CD14-positive monocyte (primary cell): Measurements from ENCODE around the gene SEC14L2. TPM values are rescaled to one million over a fixed set of nuclear protein-coding genes. Genes with fewer than 3 reads are reported as not detected.

Source experiments
- DNase-seq, 3 donors: peaks; one replicate each; pipeline ENCODE4 v3.0.0-alpha.2; 2011 to 2022
- H2AFZ ChIP-seq: 2 replicates; pipeline ENCODE4 v1.6.0; 2012; ENCODE audit warnings: mild to moderate bottlenecking, low read depth, low read length, inconsistent platforms; ENCODE audit not compliant: insufficient read depth, poor library complexity, severe bottlenecking
- H3K27ac ChIP-seq, 2 donors: 1 replicate in 1 of 2; 2 replicates in 1 of 2; pipeline ENCODE4 v1.5.1; 2012 to 2013; ENCODE audit warnings: low read length in 2 of 2, control low read depth in 1 of 2, inconsistent platforms in 1 of 2, low read depth in 1 of 2, mild to moderate bottlenecking in 1 of 2
- H3K27me3 ChIP-seq, 2 donors: one replicate each; pipeline versions ENCODE4 v1.6.0 to v1.6.1; 2011 to 2013; ENCODE audit warnings: low read length in 2 of 2; ENCODE audit not compliant: control insufficient read depth in 2 of 2, insufficient read depth in 2 of 2
- H3K36me3 ChIP-seq, 2 donors: replicated peaks in 1 of 2; 1 replicate in 1 of 2; 2 replicates in 1 of 2; pipeline versions ENCODE4 v1.5.1 to v1.6.1; 2012 to 2013; ENCODE audit warnings: low read length in 2 of 2, control low read depth in 1 of 2, inconsistent platforms in 1 of 2, mild to moderate bottlenecking in 1 of 2; ENCODE audit not compliant: insufficient read depth in 2 of 2, control insufficient read depth in 1 of 2
- H3K4me1 ChIP-seq, 2 donors: 1 replicate in 1 of 2; 2 replicates in 1 of 2; pipeline versions ENCODE4 v1.5.1 to v1.6.1; 2012 to 2013; ENCODE audit warnings: low read length in 2 of 2, control low read depth in 1 of 2, inconsistent platforms in 1 of 2, mild to moderate bottlenecking in 1 of 2, moderate library complexity in 1 of 2; ENCODE audit not compliant: insufficient read depth in 2 of 2, control insufficient read depth in 1 of 2
- H3K4me2 ChIP-seq: replicated peaks from 2 replicates; pipeline ENCODE3; 2012; ENCODE audit warnings: low read length, moderate library complexity, mild to moderate bottlenecking; ENCODE audit not compliant: poor library complexity, severe bottlenecking; ENCODE audit errors: extremely low read depth
- H3K4me3 ChIP-seq, 3 experiments: fragments of 200-600 bp in 1 of 3; sonication (generic) in 1 of 3; replicated peaks in 1 of 3; 1 replicate in 2 of 3; 2 replicates in 1 of 3; pipeline ENCODE4 v1.5.1; 2011 to 2013; ENCODE audit warnings: low read length in 3 of 3, mild to moderate bottlenecking in 3 of 3, control low read depth in 2 of 3, low read depth in 2 of 3, inconsistent platforms in 1 of 3, moderate library complexity in 1 of 3
- H3K79me2 ChIP-seq: 2 replicates; pipeline ENCODE4 v1.6.0; 2012; ENCODE audit warnings: mild to moderate bottlenecking, control low read depth, inconsistent platforms, low read length, moderate library complexity; ENCODE audit not compliant: insufficient read depth
- H3K9ac ChIP-seq: 2 replicates; pipeline ENCODE4 v1.6.0; 2017; ENCODE audit warnings: low read length, mild to moderate bottlenecking; ENCODE audit not compliant: insufficient read depth, poor library complexity, severe bottlenecking
- H3K9me3 ChIP-seq, 2 donors: replicated peaks in 1 of 2; 1 replicate in 1 of 2; 2 replicates in 1 of 2; pipeline versions ENCODE4 v1.5.1 to v1.6.1; 2012 to 2013; ENCODE audit warnings: low read length in 2 of 2, control low read depth in 1 of 2; ENCODE audit not compliant: control insufficient read depth in 1 of 2, insufficient read depth in 1 of 2
- H4K20me1 ChIP-seq: 2 replicates; pipeline ENCODE4 v1.6.0; 2012; ENCODE audit warnings: mild to moderate bottlenecking, low read length, control low read depth, moderate library complexity; ENCODE audit not compliant: insufficient read depth
- H3K27ac Mint-ChIP-seq, 7 donors: one replicate each; pipeline ENCODE4 v1.8.0; 2020; ENCODE audit warnings: mild to moderate bottlenecking in 7 of 7, mixed read lengths in 7 of 7, moderate library complexity in 6 of 7, inconsistent platforms in 2 of 7
- H3K27me3 Mint-ChIP-seq, 3 donors: one replicate each; pipeline ENCODE4 v1.8.0; 2021 to 2022; ENCODE audit warnings: low read depth in 3 of 3, mild to moderate bottlenecking in 3 of 3, mixed read lengths in 3 of 3, moderate library complexity in 3 of 3, inconsistent platforms in 1 of 3
- H3K36me3 Mint-ChIP-seq, 2 donors: one replicate each; pipeline ENCODE4 v1.8.0; 2020; ENCODE audit warnings: mixed read lengths in 2 of 2, inconsistent platforms in 1 of 2, mild to moderate bottlenecking in 1 of 2
- H3K4me1 Mint-ChIP-seq: one replicate; pipeline ENCODE4 v1.8.0; 2020; ENCODE audit warnings: mild to moderate bottlenecking, mixed read lengths
- H3K4me3 Mint-ChIP-seq, 2 donors: one replicate each; pipeline ENCODE4 v1.8.0; 2020; ENCODE audit warnings: mild to moderate bottlenecking in 2 of 2, mixed read lengths in 2 of 2, moderate library complexity in 1 of 2
- H3K9me3 Mint-ChIP-seq, 7 donors: one replicate each; pipeline ENCODE4 v1.8.0; 2020 to 2022; ENCODE audit warnings: mixed read lengths in 7 of 7, mild to moderate bottlenecking in 6 of 7, moderate library complexity in 6 of 7, inconsistent platforms in 2 of 7
- CTCF ChIP-seq: fragments of 200-600 bp; IDR thresholded peaks from one replicate; pipeline ENCODE4 v1.8.0; 2022; ENCODE audit warnings: antibody characterized with exemption, mild to moderate bottlenecking
- WGBS: methylation state at CpG from one replicate; pipeline ENCODE4 v1.1.5; 2013; ENCODE audit warnings: missing lambda C conversion rate; ENCODE audit not compliant: insufficient coverage; 5-methylcytosine and 5-hydroxymethylcytosine counted together
- intact Hi-C, 2 donors: fragments of 100-400 bp; cut with micrococcal nuclease; formaldehyde crosslinking; loops; one replicate each; pipeline versions ENCODE4 v1.15.0 to v1.15.1; 2023
- polyA plus RNA-seq, 3 donors: library from polyadenylated mRNA; depleted of rRNA in 1 of 3; unstranded in 2 of 3; stranded (reverse) in 1 of 3; fragments of 300-500 nt in 2 of 3; fragments of >200 nt in 1 of 3; fragmentation: Illumina TruSeq in 2 of 3; gene quantifications; 1 replicate in 2 of 3; 2 replicates in 1 of 3; pipeline ENCODE4 v1.2.3, GENCODE V29; 2012 to 2021

The SEC14L2 gene
- polyA plus RNA-seq, 3 donors: 0.03 TPM; not detected in 1

DNA sequence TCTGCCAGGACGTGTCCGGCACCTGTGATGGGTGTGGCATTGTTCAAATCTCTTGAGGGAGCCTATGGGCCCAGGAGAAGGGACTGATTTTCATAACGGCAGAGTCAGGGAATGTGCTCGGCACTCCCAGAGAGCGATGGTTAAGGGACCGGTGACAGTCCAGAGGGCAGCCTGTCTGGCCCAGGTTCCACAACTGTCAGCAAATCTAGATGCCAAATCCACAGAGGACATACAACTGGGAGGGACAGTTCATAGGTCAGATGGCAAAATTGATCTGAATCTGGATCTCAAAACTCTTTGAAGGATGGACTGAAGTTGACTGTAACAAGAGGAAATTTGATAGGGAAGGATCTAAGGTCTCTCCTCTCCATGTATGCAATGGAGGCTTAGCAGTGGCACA is 7.5 kb downstream of the SEC14L2 start:
- H3K36me3 Mint-ChIP-seq: no peaks in the 10 kb centered on the region
- no peaks in the 10 kb centered on the region for H4K20me1 ChIP-seq
- no peak overlapping the region for H3K4me3 ChIP-seq
- no peak for TF ChIP-seq CTCF
- H3K27ac ChIP-seq: no peak overlapping the region
- no peak overlapping the region for H2AFZ ChIP-seq
- H3K4me1 ChIP-seq: no peaks in the 10 kb centered on the region
- no peak overlapping the region for H3K4me3 Mint-ChIP-seq
- H3K27me3 Mint-ChIP-seq: peaks cover 10 to 18% (median 11%) of the 10 kb centered on the region in 3 donors
- no peaks in the 10 kb centered on the region for H3K79me2 ChIP-seq
- no peak overlapping the region for H3K4me2 ChIP-seq
- no peak overlapping the region for H3K27ac Mint-ChIP-seq
- H3K4me1 Mint-ChIP-seq: no peaks in the 10 kb centered on the region
- no peak overlapping the region for H3K9ac ChIP-seq
- H3K36me3 ChIP-seq: no peaks in the 10 kb centered on the region
- no peaks in the 10 kb centered on the region for H3K9me3 ChIP-seq
- H3K27me3 ChIP-seq: peaks cover 0 to 10% of the 10 kb centered on the region in 2 donors
- intact Hi-C loops: no loop called here
- 86% methylated on average over 4 of the region's 6 CpGs for WGBS
- DNase-seq: no peak
- no peaks in the 10 kb centered on the region for H3K9me3 Mint-ChIP-seq

GRCh38 chr22:30405731-30406130 is 8.9 kb downstream of the SEC14L2 start:
- Histone ChIP-seq H3K4me2 (no peak overlapping the region), H3K27me3 (no peaks in the 10 kb centered on the region), H3K4me3 (no peak overlapping the region), H3K4me1 (no peaks in the 10 kb centered on the region), H3K9ac (no peak overlapping the region), H3K27ac (no peak overlapping the region), H4K20me1 (no peaks in the 10 kb centered on the region), H3K9me3 (no peaks in the 10 kb centered on the region), H3K36me3 (no peaks in the 10 kb centered on the region), H3K79me2 (no peaks in the 10 kb centered on the region), H2AFZ (no peak overlapping the region)
- intact Hi-C loops: no loop called here
- Mint-ChIP-seq H3K27me3 (peaks cover 4 to 6% (median 5%) of the 10 kb centered on the region in 3 donors), H3K4me3 (no peak overlapping the region), H3K27ac (no peak overlapping the region), H3K9me3 (no peaks in the 10 kb centered on the region), H3K4me1 (no peaks in the 10 kb centered on the region), H3K36me3 (no peaks in the 10 kb centered on the region)
- no peak for TF ChIP-seq CTCF
- DNase-seq: no peak
- whole genome bisulfite sequencing: 68% methylated on average over 2 of the region's 4 CpGs
